B cell (primary cell): Measurements from ENCODE around the gene CASTOR2.

Experiments used
- EZH2 ChIP-seq: IDR thresholded peaks from 2 replicates; pipeline ENCODE4 v1.6.1; 2012; ENCODE audit warnings: borderline replicate concordance, low read depth, mild to moderate bottlenecking, moderate library complexity, low read length; ENCODE audit not compliant: insufficient read depth, poor library complexity, severe bottlenecking
- TF ChIP-seq, protein P1 (sequence below): fragments of 200-600 bp; IDR thresholded peaks from one replicate; pipeline ENCODE4 v1.8.0; 2022; ENCODE audit warnings: antibody characterized with exemption, mild to moderate bottlenecking

DNA sequence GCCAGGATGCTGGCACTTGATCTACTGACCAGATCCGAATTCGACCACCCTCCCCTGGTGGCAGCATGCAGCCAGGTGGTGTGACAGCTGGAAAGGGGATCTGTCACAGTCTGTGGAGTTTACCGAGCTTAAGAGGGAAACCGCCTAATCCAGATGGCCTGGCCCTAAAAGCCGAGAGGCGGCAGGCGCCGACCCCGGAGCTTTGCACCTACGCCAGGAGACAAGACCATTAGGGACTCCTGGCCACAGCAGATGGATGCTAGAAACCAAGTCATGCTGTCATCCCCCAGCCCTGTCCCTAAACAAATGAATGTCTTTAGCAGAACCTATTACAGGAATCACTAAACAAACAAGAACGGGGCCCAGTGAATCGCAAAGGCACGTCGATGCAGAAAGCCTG lies 81.4 kb downstream of the CASTOR2 start:
- TF ChIP-seq, protein P1, sequence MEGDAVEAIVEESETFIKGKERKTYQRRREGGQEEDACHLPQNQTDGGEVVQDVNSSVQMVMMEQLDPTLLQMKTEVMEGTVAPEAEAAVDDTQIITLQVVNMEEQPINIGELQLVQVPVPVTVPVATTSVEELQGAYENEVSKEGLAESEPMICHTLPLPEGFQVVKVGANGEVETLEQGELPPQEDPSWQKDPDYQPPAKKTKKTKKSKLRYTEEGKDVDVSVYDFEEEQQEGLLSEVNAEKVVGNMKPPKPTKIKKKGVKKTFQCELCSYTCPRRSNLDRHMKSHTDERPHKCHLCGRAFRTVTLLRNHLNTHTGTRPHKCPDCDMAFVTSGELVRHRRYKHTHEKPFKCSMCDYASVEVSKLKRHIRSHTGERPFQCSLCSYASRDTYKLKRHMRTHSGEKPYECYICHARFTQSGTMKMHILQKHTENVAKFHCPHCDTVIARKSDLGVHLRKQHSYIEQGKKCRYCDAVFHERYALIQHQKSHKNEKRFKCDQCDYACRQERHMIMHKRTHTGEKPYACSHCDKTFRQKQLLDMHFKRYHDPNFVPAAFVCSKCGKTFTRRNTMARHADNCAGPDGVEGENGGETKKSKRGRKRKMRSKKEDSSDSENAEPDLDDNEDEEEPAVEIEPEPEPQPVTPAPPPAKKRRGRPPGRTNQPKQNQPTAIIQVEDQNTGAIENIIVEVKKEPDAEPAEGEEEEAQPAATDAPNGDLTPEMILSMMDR = no peak
- TF ChIP-seq EZH2 = no peak
